SK-N-SH (cell line): ENCODE results near the gene RAMP1. TPM values are rescaled to one million over a fixed set of nuclear protein-coding genes. Genes with fewer than 3 reads are reported as not detected.

Experiments
- CHD2 ChIP-seq: fragments of 150-350 bp; IDR thresholded peaks from 2 replicates; pipeline ENCODE4 v1.6.1; 2018; ENCODE audit warnings: low read length; ENCODE audit not compliant: partially characterized antibody
- EZH2phosphoT487 ChIP-seq: fragments of 200-600 bp; sonication (generic); IDR thresholded peaks from 2 replicates; pipeline ENCODE4 v1.6.1; 2017; ENCODE audit warnings: low read depth, mixed run types, mild to moderate bottlenecking, antibody characterized with exemption, moderate library complexity, borderline replicate concordance
- FOXM1 ChIP-seq: IDR thresholded peaks from 2 replicates; pipeline ENCODE4 v1.4.0; 2012; ENCODE audit warnings: low read depth, mild to moderate bottlenecking
- GABPA ChIP-seq: IDR thresholded peaks from 2 replicates; pipeline ENCODE4 v1.4.0; 2012; ENCODE audit warnings: low read depth, mild to moderate bottlenecking
- IRF3 ChIP-seq: fragments of 150-350 bp; IDR thresholded peaks from 2 replicates; pipeline ENCODE4 v1.6.1; 2016; ENCODE audit warnings: mild to moderate bottlenecking, low read depth, low read length
- JUND ChIP-seq: IDR thresholded peaks from 2 replicates; pipeline ENCODE4 v1.4.0; 2012
- MAX ChIP-seq: IDR thresholded peaks from 2 replicates; pipeline ENCODE4 v1.4.0; 2012; ENCODE audit warnings: low read depth
- NFIC ChIP-seq: IDR thresholded peaks from 2 replicates; pipeline ENCODE4 v1.4.0; 2012; ENCODE audit warnings: borderline replicate concordance
- NRF1 ChIP-seq: IDR thresholded peaks from 2 replicates; pipeline ENCODE4 v1.6.1; 2012; ENCODE audit warnings: low read depth, mild to moderate bottlenecking, low read length
- PBX3 ChIP-seq: IDR thresholded peaks from 2 replicates; pipeline ENCODE4; 2012
- POLR2AphosphoS5 ChIP-seq: IDR thresholded peaks from 2 replicates; pipeline ENCODE4 v1.6.1; 2012; ENCODE audit warnings: low read depth, low read length
- SIN3A ChIP-seq: IDR thresholded peaks from 2 replicates; pipeline ENCODE4 v1.6.1; 2012; ENCODE audit warnings: low read depth, mild to moderate bottlenecking, low read length, moderate library complexity, borderline replicate concordance
- TAF1 ChIP-seq: IDR thresholded peaks from 2 replicates; pipeline ENCODE4 v1.6.1; 2012; ENCODE audit warnings: low read depth, mild to moderate bottlenecking, low read length, moderate library complexity, borderline replicate concordance
- TCF12 ChIP-seq: IDR thresholded peaks from 2 replicates; pipeline ENCODE4 v1.4.0; 2012
- TEAD4 ChIP-seq: IDR thresholded peaks from 2 replicates; pipeline ENCODE4 v1.4.0; 2012; ENCODE audit warnings: mild to moderate bottlenecking, borderline replicate concordance; ENCODE audit not compliant: insufficient read depth
- YY1 ChIP-seq: IDR thresholded peaks from 2 replicates; pipeline ENCODE4 v1.4.0; 2012; ENCODE audit warnings: low read depth, mild to moderate bottlenecking
- polyA plus RNA-seq, 3 experiments: library from polyadenylated mRNA; depleted of rRNA; stranded (reverse); fragments of >200 nt; gene quantifications; 2 replicates each; pipeline ENCODE4 v1.2.3, GENCODE V29; 2012
- TF ChIP-seq, protein P1 (sequence below): fragments of 200-600 bp; sonication (generic); IDR thresholded peaks from 2 replicates; pipeline ENCODE4 v1.6.1; 2017; ENCODE audit warnings: antibody characterized with exemption, mild to moderate bottlenecking, moderate library complexity
- TF ChIP-seq, protein P2 (sequence below): IDR thresholded peaks from 2 replicates; pipeline ENCODE4 v1.4.0; 2012; ENCODE audit warnings: low read depth, borderline replicate concordance
- TF ChIP-seq, protein P3 (sequence below): fragments of 150-350 bp; IDR thresholded peaks from 2 replicates; pipeline ENCODE4 v1.6.1; 2017; ENCODE audit warnings: antibody characterized with exemption, low read length, low read depth, borderline replicate concordance

Gene RAMP1
- polyA plus RNA-seq, 1 of the 3 experiments (the other 2 are of a cell fraction): 27.9 TPM

- no peak; the same call in 1 of the 2 replicates for TF ChIP-seq NFIC
- peak; percentile 75 for TF ChIP-seq PBX3
- no peak for TF ChIP-seq NRF1
- peak; percentile 64; the same call in 1 of the 2 replicates for TF ChIP-seq TEAD4
- TF ChIP-seq JUND: peak; percentile 73
- TF ChIP-seq CHD2: peak; percentile 20
- no peak for TF ChIP-seq EZH2phosphoT487
- TF ChIP-seq SIN3A: 0 out of 2 replicates have a peak, but pooled peaks have one; percentile 35
- no peak; the same call in 1 of the 2 replicates for TF ChIP-seq FOXM1
- TF ChIP-seq, protein P1, sequence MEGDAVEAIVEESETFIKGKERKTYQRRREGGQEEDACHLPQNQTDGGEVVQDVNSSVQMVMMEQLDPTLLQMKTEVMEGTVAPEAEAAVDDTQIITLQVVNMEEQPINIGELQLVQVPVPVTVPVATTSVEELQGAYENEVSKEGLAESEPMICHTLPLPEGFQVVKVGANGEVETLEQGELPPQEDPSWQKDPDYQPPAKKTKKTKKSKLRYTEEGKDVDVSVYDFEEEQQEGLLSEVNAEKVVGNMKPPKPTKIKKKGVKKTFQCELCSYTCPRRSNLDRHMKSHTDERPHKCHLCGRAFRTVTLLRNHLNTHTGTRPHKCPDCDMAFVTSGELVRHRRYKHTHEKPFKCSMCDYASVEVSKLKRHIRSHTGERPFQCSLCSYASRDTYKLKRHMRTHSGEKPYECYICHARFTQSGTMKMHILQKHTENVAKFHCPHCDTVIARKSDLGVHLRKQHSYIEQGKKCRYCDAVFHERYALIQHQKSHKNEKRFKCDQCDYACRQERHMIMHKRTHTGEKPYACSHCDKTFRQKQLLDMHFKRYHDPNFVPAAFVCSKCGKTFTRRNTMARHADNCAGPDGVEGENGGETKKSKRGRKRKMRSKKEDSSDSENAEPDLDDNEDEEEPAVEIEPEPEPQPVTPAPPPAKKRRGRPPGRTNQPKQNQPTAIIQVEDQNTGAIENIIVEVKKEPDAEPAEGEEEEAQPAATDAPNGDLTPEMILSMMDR: no peak
- TF ChIP-seq YY1: no peak
- peak; percentile 14; the same call in 1 of the 2 replicates for TF ChIP-seq POLR2AphosphoS5
- TF ChIP-seq, protein P2, sequence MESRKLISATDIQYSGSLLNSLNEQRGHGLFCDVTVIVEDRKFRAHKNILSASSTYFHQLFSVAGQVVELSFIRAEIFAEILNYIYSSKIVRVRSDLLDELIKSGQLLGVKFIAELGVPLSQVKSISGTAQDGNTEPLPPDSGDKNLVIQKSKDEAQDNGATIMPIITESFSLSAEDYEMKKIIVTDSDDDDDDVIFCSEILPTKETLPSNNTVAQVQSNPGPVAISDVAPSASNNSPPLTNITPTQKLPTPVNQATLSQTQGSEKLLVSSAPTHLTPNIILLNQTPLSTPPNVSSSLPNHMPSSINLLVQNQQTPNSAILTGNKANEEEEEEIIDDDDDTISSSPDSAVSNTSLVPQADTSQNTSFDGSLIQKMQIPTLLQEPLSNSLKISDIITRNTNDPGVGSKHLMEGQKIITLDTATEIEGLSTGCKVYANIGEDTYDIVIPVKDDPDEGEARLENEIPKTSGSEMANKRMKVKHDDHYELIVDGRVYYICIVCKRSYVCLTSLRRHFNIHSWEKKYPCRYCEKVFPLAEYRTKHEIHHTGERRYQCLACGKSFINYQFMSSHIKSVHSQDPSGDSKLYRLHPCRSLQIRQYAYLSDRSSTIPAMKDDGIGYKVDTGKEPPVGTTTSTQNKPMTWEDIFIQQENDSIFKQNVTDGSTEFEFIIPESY: no peak
- peak; percentile 89 for TF ChIP-seq TCF12
- TF ChIP-seq TAF1: no peak
- no peak for TF ChIP-seq GABPA
- TF ChIP-seq MAX: peak; percentile 23; the same call in 1 of the 2 replicates
- TF ChIP-seq, protein P3, sequence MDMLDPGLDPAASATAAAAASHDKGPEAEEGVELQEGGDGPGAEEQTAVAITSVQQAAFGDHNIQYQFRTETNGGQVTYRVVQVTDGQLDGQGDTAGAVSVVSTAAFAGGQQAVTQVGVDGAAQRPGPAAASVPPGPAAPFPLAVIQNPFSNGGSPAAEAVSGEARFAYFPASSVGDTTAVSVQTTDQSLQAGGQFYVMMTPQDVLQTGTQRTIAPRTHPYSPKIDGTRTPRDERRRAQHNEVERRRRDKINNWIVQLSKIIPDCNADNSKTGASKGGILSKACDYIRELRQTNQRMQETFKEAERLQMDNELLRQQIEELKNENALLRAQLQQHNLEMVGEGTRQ: no peak
- no peak for TF ChIP-seq IRF3
Observed at GRCh38 chr2:237818066-237818473, 41.4 kb upstream of the RAMP1 start (continued).
